ENCODE measurements around the gene COPA. TPM values are rescaled to one million over a fixed set of nuclear protein-coding genes. Genes with fewer than 3 reads are reported as not detected.
A peak's percentile ranks its signal among the peaks of the same experiment; 100 is the strongest.

The COPA gene
- total RNA-seq, 2 donors from 2014 or later, result 221 to 231 TPM

- no peak for DNase-seq (ENCODE audit: low spot score)
- Mint-ChIP-seq H3K27me3 (no peaks in the 10 kb centered on the region), H3K27ac (no peak overlapping the region), H3K4me1 (ENCODE audit: low read depth in 2 of 2) (no peaks in the 10 kb centered on the region), H3K4me3 (no peak overlapping the region), H3K36me3 (no peaks in the 10 kb centered on the region), H3K9me3 (no peaks in the 10 kb centered on the region)
- peak in 1 of 2 donors; percentile 53 for ATAC-seq
Observed at GRCh38 chr1:160367934-160368923, 25.2 kb upstream of the COPA start.

GRCh38 chr1:160367516-160367900 is 24.5 kb upstream of the COPA start:
- ATAC-seq, result no peak
- Mint-ChIP-seq H3K4me1 (ENCODE audit: low read depth in 2 of 2) (peaks cover 0 to 2% of the 10 kb centered on the region in 2 donors), H3K4me3 (no peak overlapping the region), H3K36me3 (no peaks in the 10 kb centered on the region), H3K9me3 (no peaks in the 10 kb centered on the region), H3K27me3 (no peaks in the 10 kb centered on the region), H3K27ac (no peak overlapping the region)
- no peak for DNase-seq (ENCODE audit: low spot score)

- no peaks in the 10 kb centered on the region for H3K36me3 Mint-ChIP-seq
- no peak within 1 kb of the TSS for H3K27ac Mint-ChIP-seq
- H3K4me1 Mint-ChIP-seq (ENCODE audit: low read depth in 2 of 2), result peaks cover 0 to 6% of the 10 kb centered on the region in 2 donors
- DNase-seq (ENCODE audit: low spot score) (no peak), ATAC-seq (peak in 1 of 2 donors; percentile 20)
- no peaks in the 10 kb centered on the region for H3K9me3 Mint-ChIP-seq
- H3K4me3 Mint-ChIP-seq, result no peak within 1 kb of the TSS
- H3K27me3 Mint-ChIP-seq, result no peaks in the 10 kb centered on the region
Observed at GRCh38 chr1:160366731-160367515, 23.9 kb upstream of the COPA start, which contains the start of gene NHLH1. Gene NHLH1 (plus strand): TSS chr1:160367071. CDS start chr1:160370732, 3,661 bp downstream.

GRCh38 chr1:160365325-160365724 is 22.3 kb upstream of the COPA start:
- no peak for DNase-seq (ENCODE audit: low spot score)
- no peaks in the 10 kb centered on the region for H3K27me3 Mint-ChIP-seq
- H3K9me3 Mint-ChIP-seq, result no peaks in the 10 kb centered on the region
- peaks cover 5% of the 10 kb centered on the region for H3K36me3 Mint-ChIP-seq
- H3K4me3 Mint-ChIP-seq, result no peak overlapping the region
- no peak overlapping the region for H3K27ac Mint-ChIP-seq
- H3K4me1 Mint-ChIP-seq (ENCODE audit: low read depth in 2 of 2), result peaks cover 0 to 10% of the 10 kb centered on the region in 2 donors
- ATAC-seq, result no peak

- H3K4me3 Mint-ChIP-seq, result no peak overlapping the region
- no peaks in the 10 kb centered on the region for H3K27me3 Mint-ChIP-seq
- H3K36me3 Mint-ChIP-seq, result peaks cover 9% of the 10 kb centered on the region
- H3K9me3 Mint-ChIP-seq, result no peaks in the 10 kb centered on the region
- peak overlapping the region in 1 of 2 donors; percentile 16 for H3K27ac Mint-ChIP-seq
- DNase-seq (ENCODE audit: low spot score) (no peak), ATAC-seq (no peak)
- peaks cover 0 to 10% of the 10 kb centered on the region in 2 donors for H3K4me1 Mint-ChIP-seq (ENCODE audit: low read depth in 2 of 2)
Observed at GRCh38 chr1:160363951-160364735, 21.1 kb upstream of the COPA start.

GRCh38 chr1:160363010-160363409 is 20.0 kb upstream of the COPA start:
- Mint-ChIP-seq H3K4me3 (no peak overlapping the region), H3K27me3 (no peaks in the 10 kb centered on the region), H3K9me3 (no peaks in the 10 kb centered on the region), H3K4me1 (ENCODE audit: low read depth in 2 of 2) (peaks cover 0 to 12% of the 10 kb centered on the region in 2 donors), H3K36me3 (peaks cover 18% of the 10 kb centered on the region), H3K27ac (peak overlapping the region in 1 of 2 donors; percentile 58)
- no peak for DNase-seq (ENCODE audit: low spot score)
- ATAC-seq, result no peak

GRCh38 chr1:160362168-160362957 is 19.3 kb upstream of the COPA start:
- Mint-ChIP-seq H3K36me3 (peaks cover 20% of the 10 kb centered on the region), H3K27me3 (no peaks in the 10 kb centered on the region), H3K4me3 (no peak overlapping the region), H3K9me3 (no peaks in the 10 kb centered on the region), H3K27ac (peak overlapping the region; percentile 13 to 58), H3K4me1 (ENCODE audit: low read depth in 2 of 2) (peaks cover 0 to 14% of the 10 kb centered on the region in 2 donors)
- ATAC-seq, result no peak
- no peak for DNase-seq (ENCODE audit: low spot score)

GRCh38 chr1:160361814-160362167 is 18.7 kb upstream of the COPA start:
- H3K27ac Mint-ChIP-seq, result peak overlapping the region; percentile 13 to 58
- DNase-seq (ENCODE audit: low spot score), result no peak

GRCh38 chr1:160361199-160361598 is 18.1 kb upstream of the COPA start:
- DNase-seq (ENCODE audit: low spot score), result no peak
- no peak overlapping the region for H3K27ac Mint-ChIP-seq
- H3K4me3 Mint-ChIP-seq, result no peak overlapping the region

More at GRCh38 chr1:160361814-160362167, 18.7 kb upstream of the COPA start:
- Mint-ChIP-seq H3K36me3 (peaks cover 25% of the 10 kb centered on the region), H3K4me1 (ENCODE audit: low read depth in 2 of 2) (peaks cover 0 to 17% of the 10 kb centered on the region in 2 donors), H3K9me3 (no peaks in the 10 kb centered on the region), H3K27me3 (no peaks in the 10 kb centered on the region), H3K4me3 (no peak overlapping the region)
- no peak for ATAC-seq

GRCh38 chr1:160360227-160360695 is 17.2 kb upstream of the COPA start:
- no peaks in the 10 kb centered on the region for H3K27me3 Mint-ChIP-seq
- no peak overlapping the region for H3K27ac Mint-ChIP-seq

More at GRCh38 chr1:160361199-160361598, 18.1 kb upstream of the COPA start:
- Mint-ChIP-seq H3K36me3 (peaks cover 31% of the 10 kb centered on the region), H3K27me3 (no peaks in the 10 kb centered on the region), H3K4me1 (ENCODE audit: low read depth in 2 of 2) (peaks cover 0 to 17% of the 10 kb centered on the region in 2 donors), H3K9me3 (no peaks in the 10 kb centered on the region)
- no peak for ATAC-seq

GRCh38 chr1:160359559-160360226 is 16.6 kb upstream of the COPA start:
- Mint-ChIP-seq H3K27ac (no peak overlapping the region), H3K9me3 (no peaks in the 10 kb centered on the region), H3K4me3 (no peak overlapping the region), H3K4me1 (ENCODE audit: low read depth in 2 of 2) (peaks cover 0 to 17% of the 10 kb centered on the region in 2 donors), H3K27me3 (no peaks in the 10 kb centered on the region), H3K36me3 (peaks cover 33% of the 10 kb centered on the region)
- DNase-seq (ENCODE audit: low spot score), result no peak
- no peak for ATAC-seq

More at GRCh38 chr1:160360227-160360695, 17.2 kb upstream of the COPA start:
- no peaks in the 10 kb centered on the region for H3K9me3 Mint-ChIP-seq
- peaks cover 0 to 17% of the 10 kb centered on the region in 2 donors for H3K4me1 Mint-ChIP-seq (ENCODE audit: low read depth in 2 of 2)
- H3K36me3 Mint-ChIP-seq, result peaks cover 33% of the 10 kb centered on the region
- ATAC-seq (no peak), DNase-seq (ENCODE audit: low spot score) (no peak)
- no peak overlapping the region for H3K4me3 Mint-ChIP-seq

- H3K4me1 Mint-ChIP-seq (ENCODE audit: low read depth in 2 of 2), result peaks cover 0 to 19% of the 10 kb centered on the region in 2 donors
- peak overlapping the region; percentile 10 to 35 for H3K27ac Mint-ChIP-seq
- no peak overlapping the region for H3K4me3 Mint-ChIP-seq
- H3K9me3 Mint-ChIP-seq, result no peaks in the 10 kb centered on the region
- DNase-seq (ENCODE audit: low spot score) (no peak), ATAC-seq (no peak)
- H3K27me3 Mint-ChIP-seq, result no peaks in the 10 kb centered on the region
- H3K36me3 Mint-ChIP-seq, result peaks cover 45% of the 10 kb centered on the region
Observed at GRCh38 chr1:160358073-160358472, 15.0 kb upstream of the COPA start.

All from natural killer cell treated with Interleukin-12 subunit alpha and Interleukin-12 subunit beta and Interleukin-15 and Interleukin-18, amount 100 ng/mL, for 72 hours (primary cell).